GM18505 (cell line): Measurements from ENCODE around the gene POMGNT2.

Experiments
- ATAC-seq: cut with Tn5 transposase; IDR thresholded peaks from one replicate; pipeline ENCODE4 v1.9.1; 2021; ENCODE audit not compliant: unreplicated experiment
- POLR2A ChIP-seq: IDR thresholded peaks from 4 replicates; pipeline ENCODE4 v1.6.1; 2011; ENCODE audit warnings: borderline replicate concordance; ENCODE audit not compliant: insufficient read depth, insufficient read length; ENCODE audit errors: extremely low read depth

POMGNT2 gene

DNA sequence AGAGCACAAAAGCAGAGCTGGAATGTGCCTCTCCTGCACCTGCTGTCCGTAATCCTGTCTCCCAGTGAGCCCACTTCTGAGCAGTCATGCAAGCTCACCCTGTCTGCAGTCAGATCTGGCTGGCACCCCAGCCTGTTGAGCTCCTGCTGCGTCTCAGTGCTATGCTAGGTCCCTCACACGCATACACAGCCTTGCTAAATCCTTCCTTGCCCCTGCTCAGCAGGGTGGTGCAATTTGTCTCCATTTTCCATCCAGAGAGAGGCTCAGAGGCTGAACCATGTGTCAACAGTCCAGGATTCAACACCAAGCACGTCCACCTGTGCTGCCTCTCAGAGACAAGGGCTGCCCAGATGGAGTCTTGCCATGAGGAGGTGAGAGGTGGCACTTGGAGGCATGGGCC lies 11.0 kb downstream of the POMGNT2 start:
- ATAC-seq: no peak

DNA sequence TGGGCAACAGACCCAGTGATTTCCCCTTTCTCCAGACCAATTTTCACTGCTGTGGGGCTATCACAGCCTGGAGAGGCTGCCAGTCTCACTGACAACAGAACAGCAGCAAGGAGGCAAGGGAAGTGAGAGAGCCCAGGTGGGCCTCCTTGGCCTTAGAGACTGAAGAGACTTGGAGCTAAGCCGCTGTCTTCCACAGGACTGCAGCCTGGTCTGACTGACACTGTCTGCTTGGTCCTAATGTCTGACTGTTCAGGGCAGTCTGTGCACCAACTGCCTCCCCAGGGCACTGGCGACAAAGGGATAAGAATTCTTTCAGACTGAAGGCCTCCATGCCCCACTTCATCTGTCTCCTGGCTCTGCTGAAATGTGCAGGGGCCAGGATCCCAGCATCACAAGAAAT lies 11.5 kb downstream of the POMGNT2 start:
- ATAC-seq: no peak
- TF ChIP-seq POLR2A: no peak

More for the DNA sequence above, 11.0 kb downstream of the POMGNT2 start:
- no peak for TF ChIP-seq POLR2A

DNA sequence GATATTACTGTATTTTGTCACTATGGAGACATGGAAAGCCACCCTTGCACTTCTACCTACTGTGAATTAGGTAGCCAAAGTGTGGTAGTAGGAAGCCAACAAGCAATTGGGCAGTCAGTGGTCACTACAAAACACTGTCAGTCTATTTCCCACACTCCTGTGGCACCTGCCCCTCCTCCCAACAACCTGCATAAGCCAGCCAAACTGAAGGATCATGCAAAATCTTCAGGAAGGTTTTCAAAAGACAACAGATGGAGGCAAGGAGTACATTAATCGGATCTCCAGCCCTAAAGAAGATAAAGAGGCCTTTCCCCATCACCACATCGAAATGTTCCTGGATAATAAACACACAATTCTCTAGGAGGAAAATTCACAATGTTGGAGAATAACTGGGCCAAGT lies 11.9 kb downstream of the POMGNT2 start:
- no peak for ATAC-seq
- TF ChIP-seq POLR2A: no peak

DNA sequence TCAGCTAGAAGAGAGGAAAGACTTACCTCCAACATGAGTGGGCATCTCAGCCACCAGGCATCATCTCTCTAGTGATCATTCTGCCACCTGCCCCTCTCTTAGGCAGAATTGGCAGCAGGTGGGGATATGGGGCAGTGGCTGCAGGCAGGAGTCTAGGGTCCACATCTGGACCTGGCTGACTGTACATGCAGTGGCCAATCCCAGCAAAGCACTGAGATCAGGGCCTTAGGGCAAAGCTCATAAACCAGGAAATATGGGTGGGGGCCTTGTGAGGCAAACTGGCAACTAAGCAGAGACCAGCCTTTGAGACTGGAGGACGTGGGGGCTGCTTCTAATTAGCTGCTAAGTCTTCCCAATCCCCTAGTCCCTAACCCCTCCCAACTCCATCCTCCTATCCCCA lies 12.9 kb downstream of the POMGNT2 start:
- ATAC-seq: no peak

DNA sequence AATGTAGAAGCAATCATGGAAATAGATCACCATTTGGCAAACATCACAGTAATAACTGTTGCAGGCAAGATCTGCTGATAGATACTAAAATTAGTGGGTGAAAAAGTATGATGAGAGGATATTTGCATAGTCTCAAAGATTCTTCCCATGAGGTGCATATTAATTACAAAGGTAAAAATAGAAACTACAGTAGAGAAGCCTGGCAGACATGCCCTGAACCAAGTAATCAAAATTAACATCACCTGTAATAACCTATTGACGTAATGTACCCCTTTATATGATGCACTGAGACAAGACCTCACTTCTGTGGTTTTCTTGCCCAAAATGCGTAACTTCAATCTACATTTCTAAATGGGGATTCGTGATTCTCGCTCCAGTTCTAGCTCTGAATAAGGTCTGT lies 14.4 kb downstream of the POMGNT2 start:
- no peak for ATAC-seq
- no peak for TF ChIP-seq POLR2A

More for the DNA sequence above, 12.9 kb downstream of the POMGNT2 start:
- no peak for TF ChIP-seq POLR2A

DNA sequence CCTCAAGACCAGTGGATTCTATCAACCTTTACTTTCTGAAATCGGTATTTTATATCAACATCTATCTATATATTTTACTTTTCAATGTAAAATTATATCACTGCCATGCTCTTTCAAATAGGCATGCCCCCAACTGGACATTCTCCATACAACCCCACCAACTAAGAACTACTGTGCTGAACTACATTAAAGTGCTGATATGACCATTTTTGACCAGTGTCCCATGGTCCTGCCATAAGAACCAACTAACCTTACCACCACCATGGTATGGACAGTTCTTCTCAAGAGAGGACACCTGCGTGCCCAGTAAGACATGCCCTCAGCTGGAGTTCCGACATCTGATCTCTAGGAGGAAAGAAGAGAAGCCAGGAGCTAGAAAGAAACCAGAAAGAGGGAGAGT lies 15.6 kb downstream of the POMGNT2 start:
- no peak for TF ChIP-seq POLR2A
- ATAC-seq: no peak

DNA sequence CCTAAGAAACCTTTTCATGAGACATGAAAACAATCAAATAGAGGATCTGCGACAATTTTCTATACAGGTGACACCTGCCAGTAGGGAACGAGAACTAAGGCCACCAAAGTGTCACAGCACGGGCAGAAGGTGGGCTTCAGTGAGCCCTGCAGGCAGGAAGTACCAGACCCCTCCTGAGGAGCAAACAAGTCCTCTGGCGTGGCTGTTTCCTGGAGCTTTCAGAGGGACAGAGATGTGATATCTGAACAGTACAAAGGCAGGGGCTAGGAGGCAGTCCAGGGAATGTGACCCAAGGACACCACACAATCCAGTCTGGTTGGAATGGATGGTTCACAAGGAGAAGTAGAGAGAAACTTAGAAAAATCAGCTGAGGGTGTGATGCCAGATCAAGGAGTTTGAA lies 16.8 kb downstream of the POMGNT2 start:
- no peak for ATAC-seq
- TF ChIP-seq POLR2A: no peak

DNA sequence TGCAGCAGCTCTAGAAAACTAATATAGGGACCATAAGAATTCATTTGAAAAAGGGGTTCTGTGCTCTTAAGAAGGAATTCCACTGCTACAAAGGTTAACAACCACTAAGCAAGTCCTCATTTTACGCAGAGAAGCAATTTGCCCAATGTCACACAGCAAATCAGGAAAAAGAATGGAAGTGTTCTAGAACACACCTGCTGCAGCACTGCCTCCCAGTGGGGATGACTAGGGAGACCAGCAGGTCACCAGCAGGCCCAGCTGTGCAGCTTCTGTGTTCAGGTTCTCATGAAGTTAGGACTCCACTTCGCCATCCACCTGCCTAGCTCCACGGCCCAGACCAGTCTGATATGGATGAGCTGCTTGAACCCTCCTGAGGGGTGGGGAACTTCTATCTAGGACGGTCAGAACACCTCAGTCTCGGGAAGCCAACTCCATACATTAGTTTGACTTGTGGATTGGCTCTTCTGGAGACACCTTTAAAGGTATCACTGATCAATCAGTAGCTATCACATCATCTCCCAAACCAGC lies 18.6 kb downstream of the POMGNT2 start:
- no peak for ATAC-seq
- no peak for TF ChIP-seq POLR2A

DNA sequence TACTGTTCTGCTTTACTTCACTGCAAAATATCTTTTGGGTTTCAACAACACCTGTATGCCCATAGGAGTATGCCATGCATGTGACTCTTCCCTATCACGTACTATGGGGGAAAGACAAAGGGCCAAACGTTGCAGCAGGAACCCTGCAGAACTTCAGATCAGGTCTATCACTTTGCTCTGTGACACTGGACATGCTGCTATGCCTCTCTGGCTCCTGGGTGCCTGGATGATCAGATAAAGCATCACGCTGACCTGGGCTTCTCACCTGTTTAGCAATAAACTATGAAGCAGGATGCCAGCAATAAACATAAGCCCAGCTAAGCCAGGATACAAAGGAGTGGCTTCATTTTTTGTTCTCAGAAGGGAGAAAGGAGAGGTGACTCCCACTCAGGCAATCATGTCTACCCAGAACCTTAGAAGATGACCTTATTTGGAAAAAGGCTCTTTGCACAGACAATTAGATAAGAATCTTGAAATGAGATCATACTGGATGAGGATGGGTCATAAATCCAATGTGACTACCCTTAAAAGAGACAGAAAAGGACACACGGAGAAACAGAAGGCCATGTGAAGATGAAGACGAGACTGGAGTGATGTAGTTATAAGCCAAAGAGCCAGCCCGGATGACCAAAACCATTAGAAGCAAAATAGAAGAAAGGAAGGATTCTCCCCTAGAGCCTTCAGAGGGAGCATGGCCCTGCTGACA lies 19.3 kb downstream of the POMGNT2 start:
- ATAC-seq: no peak
- no peak for TF ChIP-seq POLR2A

DNA sequence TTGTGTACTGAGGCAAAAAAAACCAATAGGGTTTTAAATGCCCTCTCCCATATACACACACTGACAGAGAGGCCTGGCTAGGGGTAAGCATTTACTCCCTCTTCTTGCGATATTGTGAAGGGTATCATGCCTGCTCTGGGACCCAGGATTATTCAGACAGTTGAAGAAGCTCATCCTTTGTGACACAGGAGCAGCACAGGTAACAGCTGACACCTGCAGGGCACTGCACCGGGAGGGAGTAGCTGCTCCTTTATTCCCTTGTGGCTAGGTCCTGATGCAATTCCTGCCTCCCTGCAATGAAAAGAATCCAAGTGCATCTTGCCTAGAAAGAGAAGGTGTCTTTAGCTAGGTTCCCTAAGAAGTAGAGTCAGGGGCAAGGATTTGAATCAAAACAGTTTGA lies 23.4 kb downstream of the POMGNT2 start:
- no peak for TF ChIP-seq POLR2A
- ATAC-seq: no peak

DNA sequence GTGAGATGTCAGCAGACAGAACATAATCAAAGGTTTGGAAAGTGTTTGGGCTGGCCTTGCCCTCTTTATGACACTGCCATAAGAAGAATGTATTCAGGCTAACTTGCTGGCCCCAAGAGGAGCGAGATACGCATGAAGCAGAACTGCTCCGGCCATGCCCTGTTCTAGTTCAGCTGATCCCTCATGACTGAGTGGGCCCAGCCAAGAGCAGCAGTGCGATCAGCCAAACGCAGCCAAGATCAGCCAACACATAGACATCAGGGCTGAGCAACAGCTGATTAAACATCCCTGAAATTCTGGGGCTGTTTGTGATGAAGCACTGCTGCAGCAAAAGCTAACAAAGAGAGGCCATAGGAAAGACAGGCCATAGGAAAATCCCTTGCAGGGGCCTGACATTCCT lies 24.1 kb downstream of the POMGNT2 start:
- no peak for TF ChIP-seq POLR2A

DNA sequence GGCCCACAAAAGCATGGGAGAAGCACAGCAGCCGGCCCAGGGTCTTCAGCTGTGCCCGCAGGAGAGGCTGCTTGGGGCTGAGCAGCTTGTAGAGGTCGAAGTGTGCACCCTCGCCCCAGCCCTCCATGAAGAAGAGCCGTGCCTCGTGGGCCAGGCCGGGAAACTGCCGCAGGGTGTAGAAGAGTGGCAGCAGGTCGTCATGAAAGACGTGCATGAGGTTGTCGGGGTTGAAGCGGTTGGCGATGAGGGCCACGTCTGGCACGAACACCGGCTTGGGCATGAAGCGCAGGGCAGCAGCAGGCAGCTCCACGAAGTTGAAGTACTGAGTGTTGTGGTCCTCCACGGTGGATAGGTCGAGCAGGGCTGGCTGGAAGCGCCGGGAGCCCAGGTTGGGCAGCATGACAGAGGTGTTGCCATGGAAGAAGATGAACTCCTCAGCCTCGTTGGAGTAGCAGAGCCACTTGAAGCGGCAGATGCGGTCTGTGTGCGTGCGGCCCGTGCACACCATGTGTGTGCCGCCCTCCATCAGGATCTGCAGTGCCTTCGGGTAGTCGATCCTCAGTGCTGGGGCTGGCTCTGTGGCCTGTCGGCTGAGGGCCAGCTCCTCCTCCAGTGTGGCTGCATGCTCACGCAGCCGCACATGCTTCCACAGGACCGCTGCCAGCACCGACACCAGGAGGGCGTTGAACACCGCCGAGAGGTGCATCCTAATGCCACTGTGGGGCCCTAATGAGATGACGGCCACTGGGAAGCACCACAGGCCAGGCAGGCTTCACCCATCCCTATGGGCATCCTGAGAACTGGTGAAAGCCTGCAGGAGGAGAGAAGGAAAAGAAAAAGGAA lies 24.9 kb downstream of the POMGNT2 start:
- no peak for TF ChIP-seq POLR2A
- ATAC-seq: no peak

More for the DNA sequence above, 24.1 kb downstream of the POMGNT2 start:
- no peak for ATAC-seq

DNA sequence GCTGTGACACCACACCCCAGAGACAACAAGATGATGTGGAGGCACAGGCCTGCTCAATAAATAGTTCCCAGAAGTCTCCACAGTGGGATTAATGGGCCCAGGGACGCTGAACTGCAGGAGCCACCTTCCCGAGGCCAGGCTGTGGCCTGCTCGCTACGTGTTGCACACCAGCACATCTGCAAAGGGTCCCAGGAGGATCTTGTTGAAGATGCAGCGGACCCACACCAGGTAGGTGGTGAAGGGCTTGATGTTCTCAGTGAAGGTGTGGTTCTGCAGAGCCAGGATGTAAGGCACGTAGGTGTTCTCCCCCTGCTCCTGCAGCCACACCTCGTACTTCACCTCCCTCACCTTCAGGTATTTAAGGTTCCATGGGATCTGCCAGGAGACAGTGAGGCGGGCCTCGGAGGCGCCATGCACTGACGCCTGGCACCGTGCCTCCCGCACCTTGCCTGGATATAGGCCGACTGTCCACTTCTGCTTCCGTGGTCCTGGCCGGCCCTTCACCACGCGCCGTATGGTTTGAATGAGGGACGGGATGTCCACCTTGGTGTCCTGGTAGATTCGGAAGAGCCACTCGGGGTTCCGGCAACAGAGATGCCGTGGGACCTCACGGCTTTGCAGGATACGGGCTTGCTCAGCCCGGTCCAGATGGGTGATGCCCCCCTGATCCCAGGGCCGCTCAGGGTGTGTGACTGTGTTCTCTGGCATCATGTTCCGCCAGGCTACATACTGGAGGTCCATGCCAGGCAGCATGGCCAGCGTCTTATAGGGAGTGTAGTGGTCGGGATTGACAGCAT lies 26.1 kb downstream of the POMGNT2 start:
- ATAC-seq: no peak
- TF ChIP-seq POLR2A: no peak

DNA sequence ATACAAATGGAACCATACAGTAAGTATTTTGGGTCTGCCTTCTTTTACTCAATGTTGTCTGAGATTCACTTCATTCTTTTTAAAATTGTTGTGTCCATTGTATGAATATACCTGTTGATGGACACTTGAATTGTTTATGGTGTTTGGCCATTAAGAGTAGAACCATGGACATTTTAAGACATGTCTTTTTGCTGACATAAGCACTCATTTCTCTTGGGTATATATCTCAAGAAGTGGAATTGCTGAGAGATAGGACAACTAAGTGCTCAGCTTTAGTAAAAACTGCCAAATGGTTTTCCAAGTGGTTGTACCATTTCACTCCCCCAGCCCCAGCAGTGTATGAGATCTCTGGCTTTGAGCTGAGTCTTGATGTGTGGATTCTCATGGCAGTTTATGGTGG lies 28.2 kb downstream of the POMGNT2 start:
- no peak for TF ChIP-seq POLR2A
- ATAC-seq: no peak

DNA sequence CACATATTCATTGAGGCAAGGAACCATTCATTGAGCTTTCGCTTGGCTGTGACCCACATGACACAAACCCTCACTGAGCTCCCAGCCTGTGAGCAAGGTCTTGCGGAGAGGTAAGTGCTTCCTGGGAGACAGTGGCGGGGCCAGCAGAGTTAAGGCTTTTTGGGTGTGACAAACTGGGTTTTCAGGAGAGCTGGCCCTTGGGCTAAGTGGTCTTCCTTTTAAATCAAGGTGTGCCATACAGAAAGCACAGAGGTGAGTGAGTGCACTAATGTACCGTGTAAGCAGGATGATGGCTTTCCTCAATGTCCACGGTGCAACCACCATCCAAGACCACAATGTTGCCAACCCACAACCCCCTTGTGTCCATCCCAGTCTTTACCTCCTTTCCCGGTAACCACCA lies 28.6 kb downstream of the POMGNT2 start:
- no peak for TF ChIP-seq POLR2A
- ATAC-seq: no peak
